Dendritic cell treated with granulocyte-macrophage colony-stimulating factor and Interleukin-4, amounts not matched to agents 40 ng/mL and 50 ng/mL, for 4 days (primary cell): ENCODE measurements around the gene TMEM178A.
"Not testable (repeated sequence)": the region's sequence is repeated elsewhere in the genome, so short reads cannot be mapped to it uniquely, and the experiment has no call there.

Experiments used
- H3K27ac Mint-ChIP-seq: one replicate; pipeline ENCODE4 v1.8.0; 2022; ENCODE audit warnings: mild to moderate bottlenecking, mixed read lengths
- H3K27me3 Mint-ChIP-seq: one replicate; pipeline ENCODE4 v1.8.0; 2022; ENCODE audit warnings: mild to moderate bottlenecking, mixed read lengths
- H3K36me3 Mint-ChIP-seq: one replicate; pipeline ENCODE4 v1.8.0; 2022; ENCODE audit warnings: low read depth, mixed read lengths
- H3K4me1 Mint-ChIP-seq: one replicate; pipeline ENCODE4 v1.8.0; 2022; ENCODE audit warnings: low read depth, mixed read lengths
- H3K4me3 Mint-ChIP-seq: one replicate; pipeline ENCODE4 v1.8.0; 2022; ENCODE audit warnings: mild to moderate bottlenecking, moderate library complexity, mixed read lengths
- H3K9me3 Mint-ChIP-seq: one replicate; pipeline ENCODE4 v1.8.0; 2022; ENCODE audit warnings: mixed read lengths
- intact Hi-C: fragments of 100-400 bp; cut with micrococcal nuclease; formaldehyde crosslinking; loops from one replicate; pipeline ENCODE4 v1.15.0; 2022

The TMEM178A gene

GRCh38 chr2:39720970-39721369 is 55.3 kb downstream of the TMEM178A start:
- H3K9me3 Mint-ChIP-seq = no peaks in the 10 kb centered on the region
- no peaks in the 10 kb centered on the region for H3K4me1 Mint-ChIP-seq
- no peaks in the 10 kb centered on the region for H3K36me3 Mint-ChIP-seq
- H3K4me3 Mint-ChIP-seq = no peak overlapping the region
- no peak overlapping the region for H3K27ac Mint-ChIP-seq
- H3K27me3 Mint-ChIP-seq = peaks cover under 1% of the 10 kb centered on the region
- intact Hi-C loops = no loop called here

- H3K4me3 Mint-ChIP-seq = no peak overlapping the region
- H3K27ac Mint-ChIP-seq = no peak overlapping the region
- H3K9me3 Mint-ChIP-seq = no peaks in the 10 kb centered on the region
- H3K4me1 Mint-ChIP-seq = no peaks in the 10 kb centered on the region
- intact Hi-C loops = no loop called here
- H3K36me3 Mint-ChIP-seq = no peaks in the 10 kb centered on the region
- H3K27me3 Mint-ChIP-seq = peaks cover 3% of the 10 kb centered on the region
Measured at GRCh38 chr2:39723497-39723896, 57.8 kb downstream of the TMEM178A start.

- Mint-ChIP-seq H3K4me3 (no peak overlapping the region), H3K27me3 (peaks cover 3% of the 10 kb centered on the region), H3K27ac (no peak overlapping the region), H3K36me3 (no peaks in the 10 kb centered on the region), H3K4me1 (no peaks in the 10 kb centered on the region), H3K9me3 (no peaks in the 10 kb centered on the region)
- intact Hi-C loops = no loop called here
Measured at GRCh38 chr2:39723946-39724827, 58.5 kb downstream of the TMEM178A start.

GRCh38 chr2:39724828-39725144 is 59.1 kb downstream of the TMEM178A start:
- Mint-ChIP-seq H3K27ac (no peak overlapping the region), H3K4me1 (no peaks in the 10 kb centered on the region), H3K36me3 (no peaks in the 10 kb centered on the region), H3K9me3 (no peaks in the 10 kb centered on the region), H3K4me3 (no peak overlapping the region), H3K27me3 (peaks cover 3% of the 10 kb centered on the region)
- intact Hi-C loops = no loop called here

GRCh38 chr2:39725401-39725800 is 59.7 kb downstream of the TMEM178A start:
- no peaks in the 10 kb centered on the region for H3K4me1 Mint-ChIP-seq
- H3K4me3 Mint-ChIP-seq = no peak overlapping the region
- H3K9me3 Mint-ChIP-seq = no peaks in the 10 kb centered on the region
- no peak overlapping the region for H3K27ac Mint-ChIP-seq
- intact Hi-C loops = no loop called here
- no peaks in the 10 kb centered on the region for H3K36me3 Mint-ChIP-seq
- H3K27me3 Mint-ChIP-seq = peaks cover 3% of the 10 kb centered on the region

- not testable (repeated sequence) for H3K36me3 Mint-ChIP-seq, H3K27ac Mint-ChIP-seq, H3K4me3 Mint-ChIP-seq, H3K27me3 Mint-ChIP-seq, H3K9me3 Mint-ChIP-seq, H3K4me1 Mint-ChIP-seq
- intact Hi-C loops = loop anchor here (2.0 kb wide), 1 partner anchor 347 kb away; no protein-coding TSS in a partner anchor
Measured at GRCh38 chr2:39728085-39728484, 62.4 kb downstream of the TMEM178A start.

- intact Hi-C loops = loop anchor here (2.0 kb wide), 1 partner anchor 348 kb away; no protein-coding TSS in a partner anchor
- Mint-ChIP-seq H3K4me1 (peaks cover 5% of the 10 kb centered on the region), H3K27ac (no peak overlapping the region), H3K4me3 (no peak overlapping the region), H3K27me3 (peaks cover 3% of the 10 kb centered on the region), H3K9me3 (no peaks in the 10 kb centered on the region), H3K36me3 (peaks cover 11% of the 10 kb centered on the region)
Measured at GRCh38 chr2:39728941-39729351, 63.2 kb downstream of the TMEM178A start.

GRCh38 chr2:39730276-39730675 is 64.6 kb downstream of the TMEM178A start:
- intact Hi-C loops = no loop called here
- Mint-ChIP-seq H3K4me3 (no peak overlapping the region), H3K27me3 (peaks cover 3% of the 10 kb centered on the region)

GRCh38 chr2:39730685-39731302 is 65.1 kb downstream of the TMEM178A start:
- H3K4me1 Mint-ChIP-seq = peaks cover 14% of the 10 kb centered on the region
- H3K4me3 Mint-ChIP-seq = no peak overlapping the region
- intact Hi-C loops = no loop called here
- H3K36me3 Mint-ChIP-seq = peaks cover 29% of the 10 kb centered on the region
- H3K27me3 Mint-ChIP-seq = peaks cover 3% of the 10 kb centered on the region
- no peak overlapping the region for H3K27ac Mint-ChIP-seq
- no peaks in the 10 kb centered on the region for H3K9me3 Mint-ChIP-seq

More at GRCh38 chr2:39730276-39730675, 64.6 kb downstream of the TMEM178A start:
- H3K27ac Mint-ChIP-seq = no peak overlapping the region
- H3K4me1 Mint-ChIP-seq = peaks cover 13% of the 10 kb centered on the region
- H3K9me3 Mint-ChIP-seq = no peaks in the 10 kb centered on the region
- peaks cover 24% of the 10 kb centered on the region for H3K36me3 Mint-ChIP-seq

- H3K4me3 Mint-ChIP-seq = no peak overlapping the region
- intact Hi-C loops = no loop called here
- H3K9me3 Mint-ChIP-seq = no peaks in the 10 kb centered on the region
- H3K27me3 Mint-ChIP-seq = no peaks in the 10 kb centered on the region
- H3K4me1 Mint-ChIP-seq = peaks cover 14% of the 10 kb centered on the region
- H3K27ac Mint-ChIP-seq = no peak overlapping the region
- peaks cover 30% of the 10 kb centered on the region for H3K36me3 Mint-ChIP-seq
Measured at GRCh38 chr2:39731546-39731945, 65.8 kb downstream of the TMEM178A start.

GRCh38 chr2:39732482-39732881 is 66.8 kb downstream of the TMEM178A start:
- Mint-ChIP-seq H3K9me3 (no peaks in the 10 kb centered on the region), H3K36me3 (peaks cover 39% of the 10 kb centered on the region), H3K4me1 (peaks cover 19% of the 10 kb centered on the region), H3K27me3 (no peaks in the 10 kb centered on the region), H3K27ac (no peak overlapping the region), H3K4me3 (no peak overlapping the region)
- intact Hi-C loops = no loop called here

GRCh38 chr2:39733070-39733674 is 67.5 kb downstream of the TMEM178A start:
- Mint-ChIP-seq H3K27me3 (no peaks in the 10 kb centered on the region), H3K4me3 (no peak overlapping the region), H3K9me3 (no peaks in the 10 kb centered on the region), H3K36me3 (peaks cover 46% of the 10 kb centered on the region), H3K27ac (no peak overlapping the region), H3K4me1 (peaks cover 26% of the 10 kb centered on the region)
- intact Hi-C loops = no loop called here

- Mint-ChIP-seq H3K27ac (no peak overlapping the region), H3K27me3 (no peaks in the 10 kb centered on the region), H3K36me3 (peaks cover 53% of the 10 kb centered on the region), H3K9me3 (no peaks in the 10 kb centered on the region), H3K4me3 (no peak overlapping the region), H3K4me1 (peaks cover 37% of the 10 kb centered on the region)
- intact Hi-C loops = no loop called here
Measured at GRCh38 chr2:39734445-39734844, 68.7 kb downstream of the TMEM178A start.

GRCh38 chr2:39735648-39736047 is 69.9 kb downstream of the TMEM178A start:
- H3K27me3 Mint-ChIP-seq = no peaks in the 10 kb centered on the region
- H3K4me1 Mint-ChIP-seq = peaks cover 42% of the 10 kb centered on the region
- H3K4me3 Mint-ChIP-seq = no peak overlapping the region
- intact Hi-C loops = no loop called here
- H3K9me3 Mint-ChIP-seq = no peaks in the 10 kb centered on the region
- peaks cover 55% of the 10 kb centered on the region for H3K36me3 Mint-ChIP-seq
- H3K27ac Mint-ChIP-seq = no peak overlapping the region
